HG02981 (cell line): Measurements from ENCODE around the gene CCDC57.
"Not testable (repeated sequence)": the region's sequence is repeated elsewhere in the genome, so short reads cannot be mapped to it uniquely, and the experiment has no call there.

Experiments
- ATAC-seq: cut with Tn5 transposase; IDR thresholded peaks from one replicate; pipeline ENCODE4 v1.9.1; 2021; ENCODE audit warnings: mild to moderate bottlenecking, moderate library complexity; ENCODE audit not compliant: unreplicated experiment

Gene CCDC57

GRCh38 chr17:82179946-82180475, 32.6 kb downstream of the CCDC57 start:
- no peak for ATAC-seq

GRCh38 chr17:82179412-82179811, 33.2 kb downstream of the CCDC57 start:
- ATAC-seq, result no peak

- ATAC-seq, result no peak
Observed at GRCh38 chr17:82178499-82179261, 34.0 kb downstream of the CCDC57 start.

- no peak for ATAC-seq
Observed at GRCh38 chr17:82177761-82178498, 34.7 kb downstream of the CCDC57 start.

GRCh38 chr17:82177276-82177675, 35.4 kb downstream of the CCDC57 start:
- no peak for ATAC-seq

GRCh38 chr17:82175951-82176350, 36.7 kb downstream of the CCDC57 start:
- ATAC-seq, result no peak

GRCh38 chr17:82175201-82175600, 37.4 kb downstream of the CCDC57 start:
- ATAC-seq, result no peak

GRCh38 chr17:82174042-82174857, 38.4 kb downstream of the CCDC57 start:
- not testable (repeated sequence) for ATAC-seq

- no peak for ATAC-seq
Observed at GRCh38 chr17:82173351-82174041, 39.1 kb downstream of the CCDC57 start.

- ATAC-seq, result no peak
Observed at GRCh38 chr17:82172486-82173160, 40.0 kb downstream of the CCDC57 start.

- ATAC-seq, result no peak
Observed at GRCh38 chr17:82171750-82172375, 40.8 kb downstream of the CCDC57 start.

GRCh38 chr17:82170412-82170961, 42.2 kb downstream of the CCDC57 start:
- no peak for ATAC-seq

GRCh38 chr17:82168568-82168967, 44.1 kb downstream of the CCDC57 start:
- ATAC-seq, result no peak

GRCh38 chr17:82167028-82167427, 45.6 kb downstream of the CCDC57 start:
- no peak for ATAC-seq

- ATAC-seq, result no peak
Observed at GRCh38 chr17:82164853-82165252, 47.8 kb downstream of the CCDC57 start.

GRCh38 chr17:82161216-82161615, 51.4 kb downstream of the CCDC57 start:
- ATAC-seq, result no peak

GRCh38 chr17:82160075-82160474, 52.6 kb downstream of the CCDC57 start:
- no peak for ATAC-seq

- ATAC-seq, result no peak
Observed at GRCh38 chr17:82158825-82159224, 53.8 kb downstream of the CCDC57 start.
